Heart right ventricle (tissue), 16 donors: ENCODE measurements around the gene ZNF565. TPM values are rescaled to one million over a fixed set of nuclear protein-coding genes. Genes with fewer than 3 reads are reported as not detected.
"Not testable (repeated sequence)": the region's sequence is repeated elsewhere in the genome, so short reads cannot be mapped to it uniquely, and the experiment has no call there.

Experiments used
- ATAC-seq, 8 donors: fragments of 200-7000 bp; cut with Tn5 transposase; one replicate each; pipeline ENCODE4 v1.9.1; 2020; ENCODE audit warnings: mild to moderate bottlenecking in 8 of 8, moderate library complexity in 8 of 8, moderate number of reproducible peaks in 1 of 8
- DNase-seq, 2 donors: peaks; one replicate each; pipeline ENCODE4 v3.0.0-alpha.2; 2020
- H3K27ac ChIP-seq, 10 donors: fragments of 200-600 bp; sonication (generic) in 2 of 10; one replicate each; pipeline versions ENCODE4 v1.5.0 to v1.8.0; 2020 to 2022; ENCODE audit warnings: mild to moderate bottlenecking in 3 of 10
- H3K27me3 ChIP-seq, 7 donors: fragments of 200-600 bp; one replicate each; pipeline ENCODE4 v1.8.0; 2021 to 2022; ENCODE audit warnings: mild to moderate bottlenecking in 2 of 7
- H3K36me3 ChIP-seq, 9 donors: fragments of 200-600 bp; sonication (generic) in 1 of 9; one replicate each; pipeline versions ENCODE4 v1.5.0 to v1.8.0; 2020 to 2022; ENCODE audit warnings: mild to moderate bottlenecking in 2 of 9
- H3K4me1 ChIP-seq, 9 donors: fragments of 200-600 bp; sonication (generic) in 1 of 9; one replicate each; pipeline versions ENCODE4 v1.5.0 to v1.8.0; 2020 to 2022; ENCODE audit warnings: mild to moderate bottlenecking in 4 of 9
- H3K4me3 ChIP-seq, 10 donors: fragments of 200-600 bp; sonication (generic) in 2 of 10; one replicate each; pipeline versions ENCODE4 v1.5.0 to v1.8.0; 2020 to 2022; ENCODE audit warnings: mild to moderate bottlenecking in 7 of 10, moderate library complexity in 2 of 10
- H3K9me3 ChIP-seq, 11 donors: fragments of 200-600 bp in 10 of 11; sonication (generic) in 2 of 11; one replicate each; pipeline versions ENCODE4 v1.5.0 to v1.8.0; 2013 to 2022; ENCODE audit warnings: mild to moderate bottlenecking in 2 of 11, control low read depth in 1 of 11, moderate library complexity in 1 of 11
- CTCF ChIP-seq, 9 donors: fragments of 200-600 bp; sonication (generic) in 2 of 9; IDR thresholded peaks; one replicate each; pipeline versions ENCODE4 v1.5.0 to v1.8.0; 2021 to 2022; ENCODE audit warnings: antibody characterized with exemption in 9 of 9, mild to moderate bottlenecking in 5 of 9, moderate library complexity in 1 of 9
- WGBS, 2 donors: extraction: QIAGEN DNeasy Blood & Tissue Kit; methylation state at CpG; one replicate each; pipeline ENCODE4 v1.1.7; 2013; ENCODE audit warnings: inconsistent platforms in 1 of 2; 5-methylcytosine and 5-hydroxymethylcytosine counted together
- intact Hi-C, 10 donors: fragments of 100-400 bp; cut with DNase I; formaldehyde crosslinking; loops; one replicate each; pipeline versions ENCODE4 v1.11.1 to v1.14.2; 2022
- polyA plus RNA-seq, 2 donors: library from polyadenylated mRNA; stranded (reverse); fragments of 200-250 nt; gene quantifications; one replicate each; pipeline ENCODE4 v1.2.3, GENCODE V29; 2013
- total RNA-seq, 10 donors: library from RNA; stranded (reverse); fragmentation: NEBNext Ultra II Directional in 3 of 10; extraction: Animal tissue kit (Norgen Biotek cat#: 25700) in 3 of 10; gene quantifications; one replicate each; pipeline versions ENCODE4 v1.2.1 to v1.2.4, GENCODE V29; 2021 to 2023
- donor health status: Arrhythmogenic right ventricular cardiomyopathy.
- donor health status: ischemic (EF 13 %, LVEDD 7.1; RV severe dilation, severe dysfunction).
- donor health status: healthy with polysubstance abuse.
- donor health status: DM: no; HTN: yes; CAD: no.
- donor health status: DM: no; HTN: no; CAD: no.
- donor health status: ischemic (EF 25% LVEDD 6.9; RV normal size, moderate dysfunction).
- donor health status: ischemic (EF 25% LVEDD 5.7; RV mildly dilated, moderate dysfunction).
- donor health status: healthy.
- donor health status: DM: yes; HTN: yes; CAD: no.
- donor health status: Ischemic cardiomyopathy.
- donor health status: ischemic (EF 35%, LVEDD 5.7; RV mildly dilated, moderate dysfunction).
- donor health status: nonischemic (EF 11% LVEDD 7.7; RV severe dilation, severe dysfunction).
- donor health status: DM: yes; HTN: yes; CAD: no.
- donor health status: PGD.
- donor health status: ischemic (EF 29% LVEDD 5.4; RV normal size, mild dysfunction).
- donor health status: nonischemic (EF 23%, LVEDD 6.1; RV moderate dilation, normal function).

ZNF565 gene
- total and polyA plus RNA-seq, 12 donors, result 2.2 to 5.1 (median 3.5) TPM

DNA sequence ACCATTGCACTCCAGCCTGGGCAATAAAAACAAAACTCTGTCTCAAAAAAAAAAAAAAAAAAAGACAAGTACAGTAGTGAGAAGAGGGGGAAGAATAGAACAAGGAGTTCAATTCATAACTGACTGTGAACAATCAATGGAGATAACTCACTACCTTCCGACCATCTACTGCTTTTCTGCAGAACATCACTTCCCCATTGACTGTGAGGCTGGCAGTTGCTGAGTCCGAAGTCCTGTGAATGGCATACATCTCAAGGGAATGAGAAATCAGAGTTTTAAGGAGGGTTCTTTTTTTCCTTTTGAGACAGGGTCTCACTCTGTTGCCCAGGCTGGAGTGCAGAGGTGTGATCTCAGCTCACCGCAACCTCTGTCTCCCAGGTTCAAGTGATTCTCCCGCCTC is 11.2 kb downstream of the ZNF565 start:
- 98 to 99% methylated on average over 4 of the region's 4 CpGs for WGBS, 2 donors
- Histone ChIP-seq H3K27me3 (no peaks in the 10 kb centered on the region), H3K4me3 (no peak overlapping the region), H3K9me3 (no peaks in the 10 kb centered on the region), H3K4me1 (no peaks in the 10 kb centered on the region), H3K36me3 (peaks cover 0 to 77% (median 0%) of the 10 kb centered on the region in 9 donors), H3K27ac (no peak overlapping the region)
- no peak for TF ChIP-seq CTCF (IDR thresholded peaks at IDR 0.05)
- DNase-seq (no peak), ATAC-seq (no peak)
- intact Hi-C loops, result no loop called here

DNA sequence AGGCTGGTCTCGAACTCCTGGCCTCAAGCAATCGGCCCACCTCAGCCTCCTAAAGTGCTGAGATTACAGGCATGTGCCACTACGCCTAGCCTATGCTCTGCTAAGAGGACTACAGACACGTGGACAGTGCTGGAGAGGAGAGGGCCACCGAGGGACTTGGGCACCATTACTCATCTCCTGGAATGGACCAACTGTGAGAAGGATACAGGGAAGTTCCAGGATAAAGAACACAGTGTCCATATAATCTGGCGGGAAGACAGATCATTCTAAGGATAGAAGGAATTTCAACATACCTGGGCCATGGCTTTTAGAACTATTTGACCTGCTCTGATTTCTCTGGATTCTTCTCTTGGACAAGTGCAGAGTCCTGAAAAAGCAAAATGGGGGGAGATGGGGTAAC is 12.8 kb downstream of the ZNF565 start:
- no peaks in the 10 kb centered on the region for H3K27me3 ChIP-seq
- WGBS, 2 donors, result 92 to 93% methylated on average over 6 of the region's 6 CpGs
- DNase-seq, result no peak
- H3K27ac ChIP-seq, result no peak overlapping the region
- no peaks in the 10 kb centered on the region for H3K4me1 ChIP-seq
- H3K36me3 ChIP-seq, result peaks cover 0 to 77% (median 0%) of the 10 kb centered on the region in 9 donors
- TF ChIP-seq CTCF (IDR thresholded peaks at IDR 0.05), result no peak
- intact Hi-C loops, result no loop called here
- ATAC-seq, result no peak
- no peaks in the 10 kb centered on the region for H3K9me3 ChIP-seq
- H3K4me3 ChIP-seq, result no peak overlapping the region

- H3K4me1 ChIP-seq, result no peaks in the 10 kb centered on the region
- WGBS, 2 donors, result 70 to 76% methylated on average over 2 of the region's 2 CpGs
- intact Hi-C loops, result loop anchor here in 1 of 10 donors (10.0 kb wide), 1 partner anchor 277 kb away; no protein-coding TSS in a partner anchor
- no peak for ATAC-seq
- no peak for TF ChIP-seq CTCF (IDR thresholded peaks at IDR 0.05)
- peaks cover 0 to 71% (median 14%) of the 10 kb centered on the region in 9 donors for H3K36me3 ChIP-seq
- H3K27ac ChIP-seq, result no peak overlapping the region
- no peaks in the 10 kb centered on the region for H3K9me3 ChIP-seq
- no peak overlapping the region for H3K4me3 ChIP-seq
- DNase-seq, result no peak
- no peaks in the 10 kb centered on the region for H3K27me3 ChIP-seq
These were observed 16.3 kb downstream of the ZNF565 start for GRCh38 chr19:36198119-36198518.

DNA sequence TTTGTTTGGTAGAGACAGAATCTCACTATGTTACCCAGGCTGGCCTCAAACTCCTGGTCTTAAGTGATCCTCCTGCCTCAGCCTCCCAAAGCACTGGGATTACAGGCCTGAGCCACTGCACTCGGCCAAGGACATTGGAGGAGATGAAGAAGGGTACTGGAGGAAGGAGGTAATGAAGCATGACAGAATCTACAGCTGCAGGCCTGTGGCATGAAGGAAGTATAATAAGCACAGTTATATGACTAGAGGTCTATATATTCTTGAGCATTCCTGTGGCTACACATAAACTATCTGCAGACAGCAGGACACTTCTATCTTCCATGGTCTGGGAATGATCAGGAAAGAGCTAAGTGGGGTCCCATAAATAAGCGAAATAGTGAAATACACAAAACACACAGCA is 18.2 kb downstream of the ZNF565 start:
- DNase-seq, result no peak
- Histone ChIP-seq H3K27ac (no peak overlapping the region), H3K4me1 (no peaks in the 10 kb centered on the region), H3K4me3 (no peak overlapping the region), H3K27me3 (no peaks in the 10 kb centered on the region), H3K9me3 (no peaks in the 10 kb centered on the region), H3K36me3 (peaks cover 0 to 73% (median 14%) of the 10 kb centered on the region in 9 donors)
- 95 to 100% methylated on average over 2 of the region's 2 CpGs for WGBS, 2 donors
- TF ChIP-seq CTCF (IDR thresholded peaks at IDR 0.05), result no peak
- intact Hi-C loops, result loop anchor here in 1 of 10 donors (10.0 kb wide), 1 partner anchor 279 kb away; no protein-coding TSS in a partner anchor
- ATAC-seq, result no peak

DNA sequence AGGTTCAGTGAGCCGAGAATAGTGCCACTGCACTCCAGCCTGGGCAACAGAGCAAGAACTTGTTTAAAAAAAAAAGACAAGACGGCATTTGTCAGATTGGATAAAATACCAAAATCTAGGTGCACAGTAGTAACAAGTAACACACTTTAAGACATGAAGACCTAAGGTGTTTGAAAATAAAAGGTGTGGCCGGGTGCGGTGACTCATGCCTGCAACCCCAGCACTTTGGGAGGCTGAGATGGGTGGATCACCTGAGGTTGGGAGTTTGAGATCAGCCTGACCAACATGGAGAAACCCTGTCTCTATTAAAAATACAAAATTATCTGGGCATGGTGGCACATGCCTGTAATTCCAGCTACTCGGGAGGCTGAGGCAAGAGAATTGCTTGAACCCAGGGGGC is 27.7 kb downstream of the ZNF565 start:
- ATAC-seq, H3K4me3 ChIP-seq, intact Hi-C loops, H3K4me1 ChIP-seq, DNase-seq, H3K9me3 ChIP-seq, H3K27me3 ChIP-seq, H3K27ac ChIP-seq: not testable (repeated sequence)
- H3K36me3 ChIP-seq, result peaks cover 0 to 62% (median 6%) of the 10 kb centered on the region in 9 donors
- WGBS, 2 donors, result 93 to 96% methylated on average over 5 of the region's 5 CpGs
